Activated CD4-positive, alpha-beta T cell treated with anti-CD3 and anti-CD28 coated beads, Interleukin-2, Interleukin-4, amounts not matched to agents 100 ng/mL and 50 ng/mL, durations not matched to agents 16 hours and 8 hours (primary cell): Measurements from ENCODE around the gene REL.
A peak's percentile ranks its signal among the peaks of the same experiment; 100 is the strongest.

Experiments used
- DNase-seq: peaks from one replicate; pipeline ENCODE4 v3.0.0-alpha.2; 2020; ENCODE audit warnings: low spot score

The REL gene

GRCh38 chr2:60964651-60965498, 83.5 kb downstream of the REL start:
- peak; percentile 17 for DNase-seq

- DNase-seq: no peak
These were observed 84.1 kb downstream of the REL start for GRCh38 chr2:60965499-60965785.

GRCh38 chr2:60966507-60967405, 85.4 kb downstream of the REL start:
- DNase-seq: no peak

GRCh38 chr2:60972889-60973656, 91.7 kb downstream of the REL start:
- DNase-seq: no peak

DNA sequence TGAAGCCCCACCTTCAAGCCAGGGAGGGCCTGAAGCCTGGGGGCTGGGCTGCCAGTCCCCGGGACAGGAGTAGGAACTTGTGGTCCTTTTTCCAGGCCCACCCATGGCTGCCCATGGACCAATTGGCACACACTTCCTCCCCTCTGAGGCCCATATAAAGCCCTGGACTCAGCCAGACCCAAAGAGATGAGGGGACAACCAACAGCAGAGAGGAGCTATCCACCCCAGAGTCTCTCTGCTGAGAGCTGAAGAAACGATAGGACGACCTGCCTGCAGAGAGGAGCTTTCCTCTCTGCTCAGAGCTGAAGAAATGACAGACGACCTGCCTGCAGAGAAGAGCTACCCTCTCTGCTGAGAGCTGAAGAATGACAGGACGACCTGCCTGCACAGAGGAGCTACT, 92.3 kb downstream of the REL start:
- no peak for DNase-seq

DNA sequence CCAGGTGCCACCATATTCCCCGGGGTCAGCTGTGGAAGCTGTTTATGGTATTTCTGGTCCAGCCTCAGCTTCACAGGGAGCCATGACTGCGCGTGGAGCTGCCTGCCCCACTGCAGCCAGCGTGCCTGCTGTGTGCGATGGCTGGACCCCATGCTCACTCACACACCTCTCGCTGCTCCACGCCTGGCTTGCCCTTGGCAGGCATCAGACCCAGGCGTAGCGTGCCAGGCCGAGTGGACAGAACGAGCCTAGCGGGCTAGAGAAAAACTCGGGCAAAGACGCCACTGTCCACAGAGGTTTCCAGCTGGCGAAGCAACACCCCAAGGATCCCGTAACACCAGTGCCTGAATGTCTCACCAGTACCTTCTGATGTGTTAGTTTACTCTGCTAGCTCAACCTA, 93.3 kb downstream of the REL start:
- no peak for DNase-seq
